Lower leg skin (tissue), 3 donors: ENCODE measurements around the gene DIAPH1.

ENCODE experiments used
- CTCF ChIP-seq, 3 donors: fragments of 450-650 bp; IDR thresholded peaks; one replicate each; pipeline ENCODE4 v1.5.1; 2016; ENCODE audit warnings: antibody characterized with exemption in 3 of 3, mild to moderate bottlenecking in 3 of 3, moderate library complexity in 2 of 3
- POLR2A ChIP-seq, 2 donors: fragments of 450-650 bp; IDR thresholded peaks; one replicate each; pipeline ENCODE4 v1.6.1; 2016 to 2017; ENCODE audit warnings: antibody characterized with exemption in 2 of 2, mild to moderate bottlenecking in 1 of 2, moderate library complexity in 1 of 2

DNA sequence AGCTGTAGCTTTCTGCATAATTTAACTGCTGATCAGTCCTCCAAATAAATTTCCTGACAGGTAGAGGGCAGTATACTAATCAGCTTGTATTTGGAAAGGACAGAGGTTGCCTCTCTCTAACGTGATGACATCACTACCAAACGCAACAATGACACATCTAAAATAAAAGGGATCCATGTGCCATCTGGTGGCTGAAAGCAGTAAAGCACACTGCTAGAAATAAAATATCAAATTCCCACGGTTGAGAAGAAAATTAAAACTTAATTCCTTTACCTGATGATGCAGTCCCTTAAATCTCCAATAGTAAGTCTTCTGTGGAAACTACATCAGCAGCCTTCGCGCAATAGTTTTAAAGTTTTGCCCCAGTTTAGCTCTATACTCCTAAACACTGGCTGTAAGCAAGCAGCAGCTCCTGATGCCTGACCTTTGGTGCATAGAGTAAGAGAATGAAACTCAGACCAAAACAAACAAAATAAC lies 54.5 kb downstream of the DIAPH1 start:
- peak in 2 of 3 donors; percentile 39 to 94 for TF ChIP-seq CTCF (IDR thresholded peaks at IDR 0.05)
- TF ChIP-seq POLR2A (IDR thresholded peaks at IDR 0.05) = no peak
